Endodermal cell (in vitro differentiated cells): ENCODE measurements around the gene EPHA5. TPM values are rescaled to one million over a fixed set of nuclear protein-coding genes. Genes with fewer than 3 reads are reported as not detected.

Source experiments
- DNase-seq: peaks from one replicate; pipeline ENCODE4 v3.0.0-alpha.2; 2017
- H3K27ac ChIP-seq: 2 replicates; pipeline ENCODE4 v1.5.1; 2013; ENCODE audit warnings: mild to moderate bottlenecking, low read depth, low read length, moderate library complexity
- H3K27me3 ChIP-seq: 2 replicates; pipeline ENCODE4 v1.6.1; 2013; ENCODE audit warnings: mild to moderate bottlenecking, low read length, moderate library complexity; ENCODE audit not compliant: insufficient read depth, control insufficient read depth, poor library complexity, severe bottlenecking
- H3K36me3 ChIP-seq: 2 replicates; pipeline ENCODE4 v1.7.0; 2013; ENCODE audit warnings: mild to moderate bottlenecking, low read length, moderate library complexity; ENCODE audit not compliant: control insufficient read depth, insufficient read depth
- H3K4me1 ChIP-seq: one replicate; pipeline ENCODE4 v1.7.0; 2013; ENCODE audit warnings: low read length; ENCODE audit not compliant: control insufficient read depth, insufficient read depth
- H3K4me3 ChIP-seq: 2 replicates; pipeline ENCODE4 v1.5.1; 2013; ENCODE audit warnings: mild to moderate bottlenecking, low read length, moderate library complexity
- H3K9ac ChIP-seq: 2 replicates; pipeline ENCODE4 v1.6.1; 2013; ENCODE audit warnings: mild to moderate bottlenecking, low read length, moderate library complexity; ENCODE audit not compliant: poor library complexity, severe bottlenecking; ENCODE audit errors: extremely low read depth
- H3K9me3 ChIP-seq: 2 replicates; pipeline ENCODE4 v1.6.1; 2013; ENCODE audit warnings: mild to moderate bottlenecking, low read length, moderate library complexity; ENCODE audit not compliant: control insufficient read depth
- H3K27ac Mint-ChIP-seq: 2 replicates; pipeline ENCODE4 v1.8.0; 2020; ENCODE audit warnings: mixed read lengths
- H3K27me3 Mint-ChIP-seq: 2 replicates; pipeline ENCODE4 v1.8.0; 2021; ENCODE audit warnings: mild to moderate bottlenecking, mixed read lengths; ENCODE audit not compliant: insufficient read depth
- H3K36me3 Mint-ChIP-seq: 2 replicates; pipeline ENCODE4 v1.8.0; 2020; ENCODE audit warnings: low read depth, mixed read lengths
- H3K4me1 Mint-ChIP-seq: 2 replicates; pipeline ENCODE4 v1.8.0; 2020; ENCODE audit warnings: mixed read lengths
- H3K4me3 Mint-ChIP-seq: 2 replicates; pipeline ENCODE4 v1.8.0; 2020; ENCODE audit warnings: mild to moderate bottlenecking, moderate library complexity, mixed read lengths
- H3K9me3 Mint-ChIP-seq: 2 replicates; pipeline ENCODE4 v1.8.0; 2020; ENCODE audit warnings: mild to moderate bottlenecking, mixed read lengths
- CTCF ChIP-seq: fragments of 200-600 bp; sonication (generic); conservative IDR thresholded peaks from 2 replicates; pipeline ENCODE4 v1.5.0; 2021; ENCODE audit warnings: antibody characterized with exemption, mild to moderate bottlenecking
- whole genome bisulfite sequencing, 2 experiments: methylation state at CpG; one replicate each; pipeline versions ENCODE4 v1.1.5 to v1.1.7; 2013; ENCODE audit warnings: missing lambda C conversion rate in 2 of 2, mixed read lengths in 1 of 2; ENCODE audit not compliant: insufficient coverage in 1 of 2, insufficient read length in 1 of 2; 5-methylcytosine and 5-hydroxymethylcytosine counted together
- total RNA-seq, 2 donors: library from RNA; stranded (reverse); fragmentation: NEBNext Ultra II Directional in 1 of 2; extraction: Animal tissue kit (Norgen Biotek cat#: 25700) in 1 of 2; gene quantifications; 2 replicates in 1 of 2; 3 replicates in 1 of 2; pipeline ENCODE4 v1.2.1, GENCODE V29; 2021

The EPHA5 gene
- total RNA-seq, 2 donors from 2014 or later = 0.09 TPM; not detected in 1

- Mint-ChIP-seq H3K4me1 (peaks cover 6% of the 10 kb centered on the region), H3K4me3 (no peak overlapping the region), H3K9me3 (no peaks in the 10 kb centered on the region), H3K27me3 (no peaks in the 10 kb centered on the region), H3K36me3 (no peaks in the 10 kb centered on the region), H3K27ac (no peak overlapping the region)
- Histone ChIP-seq H3K9me3 (no peaks in the 10 kb centered on the region), H3K36me3 (no peaks in the 10 kb centered on the region), H3K27me3 (no peaks in the 10 kb centered on the region), H3K9ac (no peak overlapping the region), H3K4me1 (no peaks in the 10 kb centered on the region), H3K4me3 (no peak overlapping the region), H3K27ac (no peak overlapping the region)
- DNase-seq = no peak
- no peak for TF ChIP-seq CTCF
Observed at GRCh38 chr4:65456579-65456978, 213.7 kb downstream of the EPHA5 start.

GRCh38 chr4:65453398-65453797, 216.9 kb downstream of the EPHA5 start:
- no peaks in the 10 kb centered on the region for H3K27me3 ChIP-seq
- no peak overlapping the region for H3K27ac Mint-ChIP-seq
- no peak for TF ChIP-seq CTCF
- no peaks in the 10 kb centered on the region for H3K9me3 Mint-ChIP-seq
- H3K4me3 Mint-ChIP-seq = no peak overlapping the region
- no peak overlapping the region for H3K4me3 ChIP-seq
- no peaks in the 10 kb centered on the region for H3K36me3 Mint-ChIP-seq
- WGBS, 2 experiments = 93 to 100% methylated on average over 1 to 3 of the region's 3 CpGs
- DNase-seq = no peak
- no peaks in the 10 kb centered on the region for H3K4me1 ChIP-seq
- no peak overlapping the region for H3K9ac ChIP-seq
- H3K4me1 Mint-ChIP-seq = peaks cover 9% of the 10 kb centered on the region
- H3K27ac ChIP-seq = no peak overlapping the region
- H3K36me3 ChIP-seq = no peaks in the 10 kb centered on the region
- no peaks in the 10 kb centered on the region for H3K27me3 Mint-ChIP-seq
- H3K9me3 ChIP-seq = no peaks in the 10 kb centered on the region

GRCh38 chr4:65450899-65451298, 219.4 kb downstream of the EPHA5 start:
- Histone ChIP-seq H3K9ac (no peak overlapping the region), H3K9me3 (no peaks in the 10 kb centered on the region), H3K4me3 (no peak overlapping the region), H3K4me1 (no peaks in the 10 kb centered on the region), H3K27ac (no peak overlapping the region), H3K27me3 (no peaks in the 10 kb centered on the region), H3K36me3 (no peaks in the 10 kb centered on the region)
- no peak for TF ChIP-seq CTCF
- Mint-ChIP-seq H3K27me3 (no peaks in the 10 kb centered on the region), H3K9me3 (no peaks in the 10 kb centered on the region), H3K4me1 (peaks cover 4% of the 10 kb centered on the region), H3K27ac (no peak overlapping the region), H3K4me3 (no peak overlapping the region), H3K36me3 (no peaks in the 10 kb centered on the region)
- no peak for DNase-seq
- WGBS, 2 experiments = 82 to 100% methylated on average over 1 of the region's 2 CpGs
